GM18858 (cell line): ENCODE results near the gene SLC22A31.

Experiments used
- ATAC-seq: cut with Tn5 transposase; IDR thresholded peaks from one replicate; pipeline ENCODE4 v1.9.1; 2021; ENCODE audit not compliant: unreplicated experiment

The SLC22A31 gene

GRCh38 chr16:89179656-89180315 lies 20.6 kb downstream of the SLC22A31 start:
- ATAC-seq = no peak

GRCh38 chr16:89179148-89179484 lies 21.2 kb downstream of the SLC22A31 start:
- ATAC-seq = no peak

- ATAC-seq = no peak
Observed at GRCh38 chr16:89178453-89179147, 21.7 kb downstream of the SLC22A31 start.

- ATAC-seq = no peak
Observed at GRCh38 chr16:89177501-89177900, 22.8 kb downstream of the SLC22A31 start.

- ATAC-seq = no peak
Observed at GRCh38 chr16:89176717-89177116, 23.6 kb downstream of the SLC22A31 start.

- ATAC-seq = no peak
Observed at GRCh38 chr16:89176147-89176690, 24.1 kb downstream of the SLC22A31 start.

- ATAC-seq = no peak
Observed at GRCh38 chr16:89175280-89176146, 24.8 kb downstream of the SLC22A31 start.

GRCh38 chr16:89174877-89175276 lies 25.5 kb downstream of the SLC22A31 start:
- no peak for ATAC-seq

GRCh38 chr16:89174055-89174827 lies 26.1 kb downstream of the SLC22A31 start:
- no peak for ATAC-seq

GRCh38 chr16:89173174-89173921 lies 27.0 kb downstream of the SLC22A31 start:
- ATAC-seq = no peak

- no peak for ATAC-seq
Observed at GRCh38 chr16:89172528-89173173, 27.7 kb downstream of the SLC22A31 start.

- no peak for ATAC-seq
Observed at GRCh38 chr16:89172171-89172527, 28.2 kb downstream of the SLC22A31 start.

- ATAC-seq = no peak
Observed at GRCh38 chr16:89171216-89172170, 28.8 kb downstream of the SLC22A31 start, which contains the start of gene CDH15. CDH15 (plus strand) TSS chr16:89171748; CDS start chr16:89171832, 84 bp downstream.

GRCh38 chr16:89170346-89171215 lies 29.8 kb downstream of the SLC22A31 start:
- no peak for ATAC-seq

- no peak for ATAC-seq
Observed at GRCh38 chr16:89169778-89170177, 30.6 kb downstream of the SLC22A31 start.

GRCh38 chr16:89168381-89169189 lies 31.8 kb downstream of the SLC22A31 start:
- ATAC-seq = no peak
